Kidney (tissue), 14 donors: ENCODE measurements around the gene CCDC12. TPM values are rescaled to one million over a fixed set of nuclear protein-coding genes. Genes with fewer than 3 reads are reported as not detected.
A peak's percentile ranks its signal among the peaks of the same experiment; 100 is the strongest.

Experiments used
- DNase-seq, 5 donors: peaks; one replicate each; pipeline ENCODE4 v3.0.0-alpha.2; 2013 to 2020
- FAIRE-seq: peaks from 2 replicates; lab custom pipeline; 2012; peaks lifted over from hg19 to GRCh38; lab: Jason Lieb, UNC
- H3K27ac ChIP-seq, 2 donors: one replicate each; pipeline ENCODE4 v1.7.0; 2013; ENCODE audit warnings: low read depth in 2 of 2, low read length in 2 of 2, inconsistent platforms in 1 of 2
- H3K27me3 ChIP-seq: one replicate; pipeline ENCODE4 v1.7.1; 2013; ENCODE audit warnings: low read length, inconsistent platforms; ENCODE audit not compliant: control insufficient read depth, insufficient read depth
- H3K36me3 ChIP-seq, 3 donors: one replicate each; pipeline versions ENCODE4 v1.7.0 to v1.7.1; 2013; ENCODE audit warnings: low read length in 3 of 3, control low read depth in 1 of 3, inconsistent platforms in 1 of 3; ENCODE audit not compliant: insufficient read depth in 3 of 3, control insufficient read depth in 2 of 3
- H3K4me1 ChIP-seq, 3 donors: one replicate each; pipeline versions ENCODE4 v1.7.0 to v1.7.1; 2013; ENCODE audit warnings: low read length in 3 of 3, inconsistent platforms in 1 of 3, low read depth in 1 of 3; ENCODE audit not compliant: control insufficient read depth in 2 of 3, insufficient read depth in 2 of 3
- H3K4me3 ChIP-seq, 3 donors: one replicate each; pipeline versions ENCODE4 v1.7.0 to v1.8.1; 2013; ENCODE audit warnings: low read length in 3 of 3, control low read depth in 1 of 3, inconsistent platforms in 1 of 3
- H3K9ac ChIP-seq, 3 donors: one replicate each; pipeline versions ENCODE4 v1.7.0 to v1.7.1; 2013; ENCODE audit warnings: low read length in 3 of 3, control low read depth in 1 of 3, inconsistent platforms in 1 of 3
- H3K9me3 ChIP-seq, 3 donors: one replicate each; pipeline versions ENCODE4 v1.7.0 to v1.7.1; 2013; ENCODE audit warnings: low read length in 3 of 3, control low read depth in 1 of 3, inconsistent platforms in 1 of 3; ENCODE audit not compliant: control insufficient read depth in 2 of 3, insufficient read depth in 1 of 3
- CTCF ChIP-seq: IDR thresholded peaks from 3 replicates; pipeline ENCODE4 v1.5.1; 2012; ENCODE audit warnings: mild to moderate bottlenecking, moderate library complexity, borderline replicate concordance; ENCODE audit not compliant: insufficient read depth; ENCODE audit errors: extremely low read depth
- intact Hi-C: fragments of 100-400 bp; cut with DNase I; formaldehyde crosslinking; loops from one replicate; pipeline ENCODE4 v1.11.1; 2022
- polyA plus RNA-seq: library from polyadenylated mRNA; stranded (reverse); fragments of 350-450 nt; fragmentation: Illumina TruSeq; extraction: RNeasy Lipid Tissue Mini Kit (QIAGEN cat#74804); gene quantifications from one replicate; pipeline ENCODE4 v1.2.3, GENCODE V29; 2014; ENCODE audit warnings: low read depth, low replicate concordance; ENCODE audit not compliant: insufficient read depth
- total RNA-seq: library from RNA; stranded (reverse); fragmentation: NEBNext Ultra II Directional; extraction: Animal tissue kit (Norgen Biotek cat#: 25700); gene quantifications from one replicate; pipeline ENCODE4 v1.2.1, GENCODE V29; 2021
- donor health status: control.
- donor health status: control.
- donor health status: control.
- donor health status: control.
- donor health status: control.
- donor health status: DM: yes; HTN: yes; CAD: no.
- donor health status: Normal renal cell carcinoma (clear cell type).

The CCDC12 gene
- total and polyA plus RNA-seq, 2 donors from 2014 or later = 59.7 to 85.6 TPM

GRCh38 chr3:46970391-46971091, 6.0 kb downstream of the CCDC12 start:
- intact Hi-C loops = no loop called here
- H3K4me1 ChIP-seq = peaks cover 0 to 55% (median 46%) of the 10 kb centered on the region in 3 donors
- H3K4me3 ChIP-seq = no peak overlapping the region
- peaks cover 2 to 5% (median 2%) of the 10 kb centered on the region in 3 donors for H3K36me3 ChIP-seq
- peak overlapping the region in 1 of 3 donors; percentile 42 for H3K9ac ChIP-seq
- no peaks in the 10 kb centered on the region for H3K27me3 ChIP-seq
- H3K9me3 ChIP-seq = no peaks in the 10 kb centered on the region
- FAIRE-seq = peak; percentile 92
- no peak for TF ChIP-seq CTCF
- H3K27ac ChIP-seq = peak overlapping the region; percentile 59 to 75
- DNase-seq = peak in 2 of 5 donors; percentile 55 to 59

GRCh38 chr3:46968783-46969428, 7.6 kb downstream of the CCDC12 start:
- TF ChIP-seq CTCF = no peak
- H3K27me3 ChIP-seq = no peaks in the 10 kb centered on the region
- H3K36me3 ChIP-seq = peaks cover 0 to 2% (median 2%) of the 10 kb centered on the region in 3 donors
- peaks cover 0 to 51% (median 46%) of the 10 kb centered on the region in 3 donors for H3K4me1 ChIP-seq
- H3K27ac ChIP-seq = peak overlapping the region; percentile 61 to 72
- intact Hi-C loops = no loop called here
- no peak for FAIRE-seq
- H3K9me3 ChIP-seq = no peaks in the 10 kb centered on the region
- no peak overlapping the region for H3K4me3 ChIP-seq
- DNase-seq = peak in 1 of 5 donors; percentile 53
- H3K9ac ChIP-seq = peak overlapping the region in 1 of 3 donors; percentile 13

GRCh38 chr3:46966811-46967210, 9.7 kb downstream of the CCDC12 start:
- Histone ChIP-seq H3K27ac (peak overlapping the region; percentile 49 to 73), H3K27me3 (no peaks in the 10 kb centered on the region), H3K4me3 (no peak overlapping the region), H3K9ac (peak overlapping the region in 2 of 3 donors; percentile 70 to 77), H3K4me1 (peaks cover 0 to 52% (median 51%) of the 10 kb centered on the region in 3 donors), H3K36me3 (peaks cover 0 to 2% (median 2%) of the 10 kb centered on the region in 3 donors), H3K9me3 (no peaks in the 10 kb centered on the region)
- FAIRE-seq (no peak), DNase-seq (peak in 1 of 5 donors; percentile 35)
- intact Hi-C loops = no loop called here
- no peak for TF ChIP-seq CTCF
